OCI-LY3 (cell line): ENCODE measurements around the gene SP7.
"Not testable (repeated sequence)": the region's sequence is repeated elsewhere in the genome, so short reads cannot be mapped to it uniquely, and the experiment has no call there.

Source experiments
- EZH2phosphoT487 ChIP-seq: fragments of 200-600 bp; shearing (Covaris generic); IDR thresholded peaks from 2 replicates; pipeline ENCODE4 v1.6.1; 2018; ENCODE audit warnings: antibody characterized with exemption, mixed run types, low read depth
- TF ChIP-seq, protein P1 (sequence below): fragments of 200-600, 300-600 bp; sonication (generic); IDR thresholded peaks from 2 replicates; pipeline ENCODE4 v1.5.1; 2014; ENCODE audit warnings: antibody characterized with exemption, low read length, low read depth

DNA sequence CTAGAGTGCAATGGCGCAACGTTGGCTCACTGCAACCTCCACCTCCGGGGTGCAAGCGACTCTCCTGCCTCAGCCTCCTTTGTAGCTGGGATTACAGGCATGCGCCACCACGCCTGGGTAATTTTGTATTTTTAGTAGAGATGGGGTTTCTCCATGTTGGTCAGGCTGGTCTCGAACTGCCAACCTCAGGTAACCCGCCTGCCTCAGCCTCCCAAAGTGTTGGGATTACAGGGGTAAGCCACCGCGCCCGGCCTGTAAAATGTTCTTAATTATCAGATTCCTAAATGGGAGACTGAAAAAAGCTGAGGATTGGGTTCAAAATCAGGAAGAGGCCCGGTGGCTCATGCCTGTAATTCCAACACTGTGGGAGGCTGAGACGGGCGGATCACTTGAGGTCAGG is 38.1 kb upstream of the SP7 start:
- TF ChIP-seq, protein P1, sequence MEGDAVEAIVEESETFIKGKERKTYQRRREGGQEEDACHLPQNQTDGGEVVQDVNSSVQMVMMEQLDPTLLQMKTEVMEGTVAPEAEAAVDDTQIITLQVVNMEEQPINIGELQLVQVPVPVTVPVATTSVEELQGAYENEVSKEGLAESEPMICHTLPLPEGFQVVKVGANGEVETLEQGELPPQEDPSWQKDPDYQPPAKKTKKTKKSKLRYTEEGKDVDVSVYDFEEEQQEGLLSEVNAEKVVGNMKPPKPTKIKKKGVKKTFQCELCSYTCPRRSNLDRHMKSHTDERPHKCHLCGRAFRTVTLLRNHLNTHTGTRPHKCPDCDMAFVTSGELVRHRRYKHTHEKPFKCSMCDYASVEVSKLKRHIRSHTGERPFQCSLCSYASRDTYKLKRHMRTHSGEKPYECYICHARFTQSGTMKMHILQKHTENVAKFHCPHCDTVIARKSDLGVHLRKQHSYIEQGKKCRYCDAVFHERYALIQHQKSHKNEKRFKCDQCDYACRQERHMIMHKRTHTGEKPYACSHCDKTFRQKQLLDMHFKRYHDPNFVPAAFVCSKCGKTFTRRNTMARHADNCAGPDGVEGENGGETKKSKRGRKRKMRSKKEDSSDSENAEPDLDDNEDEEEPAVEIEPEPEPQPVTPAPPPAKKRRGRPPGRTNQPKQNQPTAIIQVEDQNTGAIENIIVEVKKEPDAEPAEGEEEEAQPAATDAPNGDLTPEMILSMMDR: not testable (repeated sequence)
- TF ChIP-seq EZH2phosphoT487: not testable (repeated sequence)
